ENCODE results near the gene NOG.

- TF ChIP-seq CTCF (IDR thresholded peaks at IDR 0.05) (no peak), POLR2A (IDR thresholded peaks at IDR 0.05) (no peak), EP300 (IDR thresholded peaks at IDR 0.05) (no peak)
These were observed 8.1 kb downstream of the NOG start for GRCh38 chr17:56601591-56601990.

Data from ovary (tissue), 3 donors.